NCI-H2029 treated with DMSO at 0.1 percent for 48 hours (cell line): Measurements from ENCODE around the gene SEMA3B.

Source experiments
- DNase-seq: peaks from one replicate; lab custom pipeline; 2025; lab: John Stamatoyannopoulos, UW

The SEMA3B gene

DNA sequence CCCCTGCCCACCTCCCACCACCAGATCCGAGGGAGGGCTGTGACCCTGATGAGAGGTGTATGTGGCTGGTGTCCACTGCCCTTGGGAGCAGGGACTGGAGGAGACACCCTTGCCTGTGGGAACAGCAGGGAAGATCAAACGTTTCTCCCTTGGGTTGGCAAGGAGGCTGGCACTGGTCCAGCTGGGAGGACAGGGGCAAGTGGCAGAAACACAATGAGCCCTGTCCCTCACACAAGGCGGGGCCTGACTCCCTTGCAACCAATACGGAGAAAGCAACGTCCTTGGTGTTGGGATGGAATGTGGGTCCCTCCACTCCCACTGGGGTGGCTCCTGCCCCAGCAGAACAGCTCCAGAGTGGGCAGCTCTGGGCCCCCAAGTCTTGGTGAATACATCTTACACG is 48.4 kb downstream of the SEMA3B start:
- DNase-seq: no peak

GRCh38 chr3:50318163-50318562 is 49.2 kb downstream of the SEMA3B start:
- no peak for DNase-seq

DNA sequence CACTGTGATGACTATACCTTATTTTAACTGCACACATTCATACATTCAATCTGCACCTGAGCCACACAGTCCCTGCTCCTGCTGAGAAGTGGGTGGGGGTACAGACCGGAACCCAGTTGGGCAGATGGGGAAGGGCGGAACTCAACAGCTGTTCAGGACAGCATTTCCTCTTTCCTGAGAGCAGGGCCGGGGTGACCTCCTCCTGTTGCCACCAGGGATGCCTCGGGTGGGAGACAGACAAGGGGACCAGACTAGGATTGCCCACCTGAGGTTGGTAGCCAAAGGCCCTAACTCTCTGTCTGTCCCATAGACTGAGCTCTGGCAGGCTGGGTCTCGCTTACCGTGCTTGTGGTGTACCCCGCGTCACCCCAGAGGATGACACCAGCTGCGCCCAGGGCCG is 49.7 kb downstream of the SEMA3B start:
- DNase-seq: no peak

- DNase-seq: no peak
Measured at GRCh38 chr3:50319181-50319893, 50.4 kb downstream of the SEMA3B start.

DNA sequence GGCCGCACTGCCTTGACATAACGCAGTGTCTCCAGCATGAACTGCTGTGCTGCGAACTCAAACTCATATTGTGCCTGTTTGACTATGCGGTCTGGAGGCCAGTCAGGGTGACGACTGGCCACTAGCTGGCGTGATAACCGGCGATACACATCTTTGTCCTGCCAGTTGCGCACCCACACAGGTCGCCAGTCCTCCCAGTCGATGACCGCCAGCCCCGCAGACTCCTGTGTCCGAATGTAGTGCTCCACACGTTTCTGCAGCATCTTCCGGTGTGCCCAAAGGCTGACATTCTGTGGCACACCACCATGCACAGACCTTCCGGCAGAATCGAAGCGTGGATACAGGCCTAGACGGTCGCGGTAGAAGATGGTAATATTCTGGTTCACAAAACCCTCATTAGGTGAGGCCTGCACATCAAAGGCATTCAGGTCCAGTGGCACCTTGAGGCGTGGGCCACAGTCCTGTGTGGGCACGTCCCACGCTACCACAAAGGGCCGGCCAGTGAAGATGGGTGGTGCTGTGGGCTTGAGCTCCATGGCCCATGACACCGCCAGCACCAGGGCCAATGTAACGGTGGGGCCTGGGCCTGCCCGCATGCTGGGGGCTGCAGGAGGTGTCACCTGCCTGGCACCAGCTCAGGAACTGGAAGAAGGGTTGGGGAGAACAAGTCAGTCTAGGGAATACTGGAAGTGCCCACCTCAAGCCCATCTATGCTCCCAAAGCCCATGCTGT is 51.1 kb downstream of the SEMA3B start:
- no peak for DNase-seq

GRCh38 chr3:50320853-50321335 is 51.9 kb downstream of the SEMA3B start:
- no peak for DNase-seq

GRCh38 chr3:50321336-50322114 is 52.6 kb downstream of the SEMA3B start:
- peak; percentile 53 for DNase-seq

DNA sequence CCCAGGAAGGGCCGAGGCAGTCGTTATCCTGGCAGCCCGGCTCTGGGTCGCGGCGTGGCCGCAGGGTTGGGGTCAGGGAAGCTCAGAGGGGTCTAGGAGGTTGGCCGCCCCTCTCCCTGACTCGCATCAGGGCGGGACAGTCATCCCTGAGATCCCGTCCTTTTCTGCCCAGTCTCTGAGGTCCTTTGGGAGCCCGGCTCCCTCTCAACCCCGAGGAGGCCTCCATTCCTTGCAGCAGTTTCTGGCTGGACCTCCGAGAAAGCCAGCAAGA is 53.1 kb downstream of the SEMA3B start:
- no peak for DNase-seq

DNA sequence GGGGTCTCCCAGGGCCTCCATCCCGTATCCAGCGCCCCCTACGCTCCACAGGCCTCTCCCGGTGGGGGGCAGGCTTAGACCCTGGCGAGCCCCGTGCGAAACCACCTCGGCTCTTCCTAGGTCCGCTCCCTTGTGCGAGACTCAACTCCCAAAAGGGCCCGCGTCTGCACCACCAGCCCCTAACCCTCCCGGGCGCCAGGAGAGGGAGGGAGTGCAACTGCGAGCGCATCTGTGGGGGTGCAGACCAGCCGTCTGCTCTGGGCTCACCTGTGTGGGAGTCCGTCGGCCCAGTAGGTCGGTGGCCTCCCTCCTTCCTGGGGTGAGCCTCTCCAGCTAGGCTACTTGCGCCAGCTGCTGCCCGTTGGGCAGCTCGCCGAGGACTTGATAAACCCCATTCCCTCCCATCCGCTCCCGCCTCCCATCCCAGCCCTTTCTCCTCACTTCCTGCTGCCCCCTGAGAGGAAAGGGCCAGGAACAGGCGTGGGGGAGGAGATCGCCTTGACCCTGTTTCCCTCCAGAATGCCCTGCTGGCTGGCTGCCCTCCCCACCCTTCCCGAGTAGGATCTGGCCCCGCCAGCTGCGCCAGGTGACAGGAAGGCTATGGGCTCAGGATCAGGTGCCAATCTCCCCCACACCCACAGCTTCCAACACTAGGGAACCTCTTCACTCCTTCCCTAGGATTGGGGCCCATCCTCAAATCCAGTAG is 53.6 kb downstream of the SEMA3B start, which contains the start of gene HYAL2:
Gene HYAL2 (minus strand): TSS at position 360 of the 706 bp plus-strand sequence. CDS start 2,256 bp downstream, outside the sequence.
- peak; percentile 25 for DNase-seq

DNA sequence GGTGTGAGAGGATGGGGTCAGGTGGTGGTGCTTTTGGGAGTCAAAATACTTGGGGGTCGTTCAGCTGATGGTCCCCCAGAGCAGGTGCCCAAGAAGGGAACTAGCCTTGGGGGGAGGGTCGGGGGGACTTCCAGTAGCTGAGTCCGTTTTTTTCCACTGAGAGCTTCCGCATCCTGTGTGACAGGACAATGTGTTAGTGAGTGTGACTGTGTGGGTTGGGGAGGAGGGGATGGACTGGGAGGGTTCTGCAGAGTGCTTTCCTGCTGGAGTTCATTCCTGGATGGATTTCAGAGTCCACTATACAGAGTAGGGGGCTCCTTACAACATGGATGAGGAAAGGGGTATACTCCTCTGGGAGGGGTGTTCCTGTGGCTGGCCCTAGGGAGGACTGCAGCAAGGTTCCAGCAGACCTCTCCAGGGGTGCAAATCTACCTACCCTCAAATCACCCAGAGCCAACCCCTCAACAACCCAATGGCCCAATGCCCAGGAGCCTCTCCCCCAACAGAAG is 54.2 kb downstream of the SEMA3B start:
- no peak for DNase-seq

- DNase-seq: no peak
Measured at GRCh38 chr3:50323614-50324199, 54.8 kb downstream of the SEMA3B start.

DNA sequence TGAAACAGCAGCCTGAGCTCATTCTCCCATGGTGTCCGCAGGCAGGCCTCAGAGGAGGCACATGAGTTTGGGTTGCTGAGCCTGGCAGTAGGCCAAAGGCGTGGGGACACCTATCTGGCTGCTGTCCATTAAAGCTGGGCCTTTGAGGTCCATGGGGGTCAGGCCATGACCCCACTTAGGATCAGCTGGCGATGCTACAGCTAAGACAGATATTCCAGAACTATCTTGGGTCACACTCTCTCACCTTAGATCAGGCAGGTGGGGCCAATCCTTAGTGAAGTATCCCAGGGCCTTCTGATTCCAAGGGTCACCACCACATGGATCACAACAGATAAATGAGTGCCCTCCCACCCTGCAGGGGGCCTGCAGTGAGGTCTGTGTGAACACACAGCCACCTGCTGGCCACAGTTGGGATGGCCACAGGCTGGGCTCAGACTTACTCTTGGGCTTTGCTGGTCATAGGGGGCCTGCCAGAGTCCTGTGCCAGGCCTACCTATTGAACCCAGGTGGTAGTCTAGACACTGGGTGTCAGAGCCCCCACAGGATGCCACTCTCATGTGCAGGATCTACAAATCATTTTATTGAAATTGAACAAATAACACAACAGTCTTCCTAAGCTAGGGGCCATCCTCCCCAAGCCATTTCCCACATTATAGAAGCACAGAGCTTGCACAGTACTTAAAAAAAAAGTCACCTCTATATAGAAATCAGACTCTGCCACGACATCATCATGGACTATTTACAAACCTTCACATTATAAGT is 55.6 kb downstream of the SEMA3B start:
- DNase-seq: no peak

GRCh38 chr3:50325113-50325480 is 56.1 kb downstream of the SEMA3B start:
- no peak for DNase-seq

GRCh38 chr3:50325497-50326181 is 56.7 kb downstream of the SEMA3B start:
- no peak for DNase-seq

DNA sequence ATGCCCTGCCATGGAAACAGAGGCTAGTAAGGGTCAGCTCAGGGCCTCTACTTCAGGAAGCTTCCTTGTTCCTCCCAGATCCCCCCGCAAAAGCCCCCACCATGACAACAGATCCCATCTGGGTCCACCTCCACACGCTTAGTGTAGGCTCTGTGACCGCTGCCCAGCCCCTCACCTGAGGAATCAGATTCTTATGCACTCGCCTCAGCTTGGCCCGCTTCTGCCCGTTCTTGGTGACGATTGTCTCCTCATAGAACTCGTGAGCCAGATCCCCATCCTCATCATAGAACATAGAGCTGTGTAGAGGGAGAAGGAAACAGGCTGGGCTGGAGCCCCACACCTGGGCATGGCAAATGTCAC is 57.2 kb downstream of the SEMA3B start:
- DNase-seq: no peak

DNA sequence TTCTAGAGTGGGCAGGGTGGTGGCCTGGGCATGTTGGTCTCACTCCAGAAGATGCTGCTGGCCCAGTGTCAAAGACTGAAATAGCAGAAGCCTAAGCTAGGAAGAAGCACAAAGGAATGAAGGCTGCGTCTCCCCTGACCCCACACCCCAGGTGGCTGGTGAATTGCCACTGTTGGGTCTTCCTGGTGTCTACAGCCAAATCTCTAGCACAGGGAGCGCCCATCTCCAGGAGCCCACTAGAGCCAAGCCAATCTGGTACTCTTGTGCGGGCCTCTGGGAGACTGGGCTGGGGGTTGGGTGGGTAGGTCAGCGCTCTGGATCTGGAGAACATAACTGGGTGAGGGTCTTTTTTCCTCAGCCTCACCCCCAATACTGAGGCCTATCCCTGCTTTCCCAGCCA is 58.2 kb downstream of the SEMA3B start:
- DNase-seq: no peak
